MM.1S (cell line): Measurements from ENCODE around the gene IGFN1.
A peak's percentile ranks its signal among the peaks of the same experiment; 100 is the strongest.

Source experiments
- DNase-seq: peaks from one replicate; pipeline ENCODE4 v3.0.0-alpha.2; 2015
- H2AFZ ChIP-seq: fragments of 300-600 bp; sonication (generic); 2 replicates; pipeline ENCODE4 v1.6.0; 2016; ENCODE audit warnings: antibody characterized with exemption, low read length
- H3F3A ChIP-seq: fragments of 300-600 bp; sonication (generic); 2 replicates; pipeline ENCODE4 v1.6.1; 2016; ENCODE audit warnings: mild to moderate bottlenecking, antibody characterized with exemption, low read length, moderate library complexity, mixed read lengths; ENCODE audit not compliant: insufficient read depth
- H3K27ac ChIP-seq: fragments of 300-600 bp; sonication (generic); 2 replicates; pipeline ENCODE4 v1.5.1; 2016; ENCODE audit warnings: mild to moderate bottlenecking, low read length
- H3K27me3 ChIP-seq: fragments of 300-600 bp; sonication (generic); replicated peaks from 2 replicates; pipeline ENCODE4 v1.6.0; 2016; ENCODE audit warnings: low read length; ENCODE audit not compliant: insufficient read depth
- H3K36me3 ChIP-seq: fragments of 300-600 bp; sonication (generic); replicated peaks from 2 replicates; pipeline ENCODE4 v1.6.1; 2016; ENCODE audit warnings: mild to moderate bottlenecking, low read length, mixed read lengths; ENCODE audit not compliant: insufficient read depth
- H3K4me1 ChIP-seq: fragments of 300-600 bp; sonication (generic); 2 replicates; pipeline ENCODE4 v1.6.1; 2016; ENCODE audit warnings: low read length, mixed read lengths
- H3K4me2 ChIP-seq: fragments of 300-600 bp; sonication (generic); 2 replicates; pipeline ENCODE4 v1.6.0; 2016; ENCODE audit warnings: low read depth, low read length
- H3K4me3 ChIP-seq: fragments of 300-600 bp; sonication (generic); 2 replicates; pipeline ENCODE4 v1.5.1; 2016; ENCODE audit warnings: low read length, mixed read lengths
- H3K79me2 ChIP-seq: fragments of 300-600 bp; sonication (generic); 2 replicates; pipeline ENCODE4 v1.6.1; 2016; ENCODE audit warnings: mixed run types, low read length, mixed read lengths
- H3K9ac ChIP-seq: fragments of 300-600 bp; sonication (generic); 2 replicates; pipeline ENCODE4 v1.6.1; 2016; ENCODE audit warnings: low read length, mixed read lengths
- H3K9me2 ChIP-seq: fragments of 300-600 bp; sonication (generic); replicated peaks from 2 replicates; pipeline ENCODE4 v1.6.1; 2016; ENCODE audit warnings: mild to moderate bottlenecking, low read length, mixed read lengths; ENCODE audit not compliant: insufficient read depth
- H3K9me3 ChIP-seq: fragments of 300-600 bp; sonication (generic); replicated peaks from 2 replicates; pipeline ENCODE4 v1.6.1; 2016; ENCODE audit warnings: mild to moderate bottlenecking, low read length, mixed read lengths; ENCODE audit not compliant: insufficient read depth
- H4K20me1 ChIP-seq: fragments of 300-600 bp; sonication (generic); 2 replicates; pipeline ENCODE4 v1.6.1; 2016; ENCODE audit warnings: mild to moderate bottlenecking, low read length, moderate library complexity, mixed read lengths; ENCODE audit not compliant: insufficient read depth
- EZH2 ChIP-seq: fragments of 300-600 bp; sonication (generic); optimal IDR thresholded peaks from 2 replicates; pipeline ENCODE3; 2017; ENCODE audit warnings: low read depth, mild to moderate bottlenecking, antibody characterized with exemption, low read length, mixed read lengths
- EZH2phosphoT487 ChIP-seq: fragments of 300-600 bp; sonication (generic); IDR thresholded peaks from 2 replicates; pipeline ENCODE4 v1.6.1; 2018; ENCODE audit warnings: antibody characterized with exemption, low read length
- TF ChIP-seq, protein P1 (sequence below): fragments of 300-600 bp; sonication (generic); IDR thresholded peaks from 2 replicates; pipeline ENCODE4 v1.5.1; 2016; ENCODE audit warnings: antibody characterized with exemption, low read length, mixed read lengths

IGFN1 gene

DNA sequence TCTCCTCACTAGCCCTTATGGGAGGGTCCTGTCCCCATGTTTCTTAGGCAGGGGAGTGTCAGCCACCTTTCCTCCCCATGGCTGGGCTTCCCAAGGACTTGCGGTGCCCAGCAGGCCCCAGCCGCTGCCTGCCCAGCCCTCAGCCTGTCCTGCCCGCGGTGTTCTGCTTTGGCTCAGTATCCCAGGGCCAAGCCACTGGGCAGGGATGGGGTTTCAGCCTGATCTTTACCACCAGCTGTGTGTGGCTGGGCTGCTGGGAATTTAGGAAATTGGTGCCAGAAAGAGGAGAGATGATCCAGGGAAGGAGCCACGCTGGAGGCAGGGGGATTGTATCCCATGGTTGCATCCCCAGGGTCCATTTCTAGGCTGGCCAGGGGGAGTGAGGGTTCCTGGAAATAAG is 6.9 kb upstream of the IGFN1 start:
- Histone ChIP-seq H2AFZ (no peak overlapping the region), H3K4me2 (no peak overlapping the region), H3F3A (no peaks in the 10 kb centered on the region), H3K9ac (no peak overlapping the region), H3K36me3 (no peaks in the 10 kb centered on the region), H3K9me2 (no peaks in the 10 kb centered on the region), H3K4me1 (no peaks in the 10 kb centered on the region), H3K9me3 (no peaks in the 10 kb centered on the region), H3K27me3 (no peaks in the 10 kb centered on the region; the same call in 1 of the 2 replicates), H4K20me1 (no peaks in the 10 kb centered on the region), H3K4me3 (no peak overlapping the region), H3K79me2 (no peaks in the 10 kb centered on the region), H3K27ac (no peak overlapping the region)
- no peak for TF ChIP-seq EZH2
- no peak for TF ChIP-seq EZH2phosphoT487
- TF ChIP-seq, protein P1, sequence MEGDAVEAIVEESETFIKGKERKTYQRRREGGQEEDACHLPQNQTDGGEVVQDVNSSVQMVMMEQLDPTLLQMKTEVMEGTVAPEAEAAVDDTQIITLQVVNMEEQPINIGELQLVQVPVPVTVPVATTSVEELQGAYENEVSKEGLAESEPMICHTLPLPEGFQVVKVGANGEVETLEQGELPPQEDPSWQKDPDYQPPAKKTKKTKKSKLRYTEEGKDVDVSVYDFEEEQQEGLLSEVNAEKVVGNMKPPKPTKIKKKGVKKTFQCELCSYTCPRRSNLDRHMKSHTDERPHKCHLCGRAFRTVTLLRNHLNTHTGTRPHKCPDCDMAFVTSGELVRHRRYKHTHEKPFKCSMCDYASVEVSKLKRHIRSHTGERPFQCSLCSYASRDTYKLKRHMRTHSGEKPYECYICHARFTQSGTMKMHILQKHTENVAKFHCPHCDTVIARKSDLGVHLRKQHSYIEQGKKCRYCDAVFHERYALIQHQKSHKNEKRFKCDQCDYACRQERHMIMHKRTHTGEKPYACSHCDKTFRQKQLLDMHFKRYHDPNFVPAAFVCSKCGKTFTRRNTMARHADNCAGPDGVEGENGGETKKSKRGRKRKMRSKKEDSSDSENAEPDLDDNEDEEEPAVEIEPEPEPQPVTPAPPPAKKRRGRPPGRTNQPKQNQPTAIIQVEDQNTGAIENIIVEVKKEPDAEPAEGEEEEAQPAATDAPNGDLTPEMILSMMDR: no peak
- no peak for DNase-seq

DNA sequence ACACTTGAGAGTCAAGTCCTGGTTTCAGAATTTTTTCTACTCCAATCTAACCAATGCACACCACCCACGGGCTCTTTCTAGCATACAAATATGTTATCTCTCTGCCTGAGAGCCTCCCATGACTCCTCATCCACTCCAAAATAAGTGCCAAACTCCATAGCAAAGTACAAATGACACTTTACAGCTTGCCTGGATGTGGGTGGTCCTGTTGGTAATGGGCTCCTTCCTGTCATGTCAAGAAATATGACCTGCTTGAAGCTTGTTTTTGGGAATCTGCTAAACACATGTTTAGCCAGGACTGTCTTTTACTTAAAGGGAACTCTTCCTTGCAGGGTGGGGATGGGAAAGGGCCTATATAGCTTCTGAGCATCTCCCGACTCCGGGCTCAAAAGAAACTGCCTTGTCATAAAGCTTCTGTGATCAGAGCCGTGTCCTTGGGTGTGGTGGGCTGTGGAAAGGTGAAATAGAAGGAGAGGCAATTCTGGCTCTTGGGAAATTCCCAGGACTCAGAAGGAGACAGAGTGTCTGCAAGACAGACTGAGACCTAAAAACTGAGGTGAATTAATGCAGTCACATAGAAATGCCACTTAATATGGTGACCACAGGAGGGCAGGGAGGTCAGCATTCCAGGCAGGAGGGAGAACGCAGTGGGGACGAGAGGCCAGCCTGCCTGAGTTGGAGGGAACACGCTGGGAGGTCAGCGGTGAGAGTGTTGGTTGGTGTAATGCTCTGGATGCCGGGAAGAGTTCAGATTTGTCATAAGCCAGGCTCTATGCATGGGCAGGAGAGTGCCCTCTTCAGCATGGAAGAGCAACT is 6.1 kb upstream of the IGFN1 start:
- Histone ChIP-seq H3K79me2 (no peaks in the 10 kb centered on the region), H3F3A (no peaks in the 10 kb centered on the region), H3K9me2 (no peaks in the 10 kb centered on the region), H3K9me3 (no peaks in the 10 kb centered on the region), H3K9ac (no peak overlapping the region), H3K4me2 (no peak overlapping the region), H3K36me3 (no peaks in the 10 kb centered on the region), H3K27ac (no peak overlapping the region), H3K4me3 (no peak overlapping the region), H3K4me1 (no peaks in the 10 kb centered on the region), H3K27me3 (no peaks in the 10 kb centered on the region; the same call in 1 of the 2 replicates), H4K20me1 (no peaks in the 10 kb centered on the region), H2AFZ (no peak overlapping the region)
- peak; percentile 37 for DNase-seq
- TF ChIP-seq, protein P1: peak; percentile 54; the same call in 1 of the 2 replicates
- no peak for TF ChIP-seq EZH2

DNA sequence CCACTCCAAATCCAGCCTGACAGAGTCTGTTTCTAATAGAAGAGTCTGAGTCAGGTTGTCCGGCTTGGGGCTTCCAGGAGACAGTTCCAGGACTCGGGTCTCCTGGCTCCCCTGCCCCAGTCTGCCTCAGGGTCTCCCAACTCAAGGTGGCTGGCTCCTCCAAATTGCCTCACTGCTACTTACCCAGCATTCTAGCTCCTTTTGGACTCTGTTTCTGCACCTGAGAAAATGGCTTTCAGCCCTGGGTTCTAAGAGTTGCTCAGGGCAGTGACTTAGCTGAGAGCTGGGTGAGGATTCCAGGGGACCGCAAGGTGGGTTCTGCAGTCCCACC is 5.5 kb upstream of the IGFN1 start:
- H3K27me3 ChIP-seq: no peaks in the 10 kb centered on the region; the same call in 1 of the 2 replicates

More for the DNA sequence above, 5.5 kb upstream of the IGFN1 start:
- Histone ChIP-seq H2AFZ (no peak overlapping the region), H3K27ac (no peak overlapping the region), H3K79me2 (no peaks in the 10 kb centered on the region), H3K4me1 (no peaks in the 10 kb centered on the region), H3K9me2 (no peaks in the 10 kb centered on the region), H3F3A (no peaks in the 10 kb centered on the region), H3K4me3 (no peak overlapping the region), H3K9ac (no peak overlapping the region), H4K20me1 (no peaks in the 10 kb centered on the region), H3K4me2 (no peak overlapping the region), H3K36me3 (no peaks in the 10 kb centered on the region), H3K9me3 (no peaks in the 10 kb centered on the region)
- DNase-seq: no peak
- TF ChIP-seq, protein P1: no peak; the same call in 1 of the 2 replicates
- TF ChIP-seq EZH2phosphoT487 (no peak), EZH2 (no peak)
